Glomerular endothelial cell (primary cell): Measurements from ENCODE around the gene L1TD1. TPM values are rescaled to one million over a fixed set of nuclear protein-coding genes. Genes with fewer than 3 reads are reported as not detected.
"Not testable (repeated sequence)": the region's sequence is repeated elsewhere in the genome, so short reads cannot be mapped to it uniquely, and the experiment has no call there.

Experiments
- DNase-seq: peaks from one replicate; pipeline ENCODE4 v3.0.0-alpha.2; 2011; ENCODE audit warnings: low read depth, low spot score; ENCODE audit errors: extremely low read depth
- total RNA-seq: library from RNA; depleted of rRNA; stranded (reverse); fragments of >200 nt; gene quantifications from 2 replicates; pipeline ENCODE4 v1.2.3, GENCODE V29; 2015

L1TD1 gene
- total RNA-seq, 1 donor from 2014 or later, result not detected

DNA sequence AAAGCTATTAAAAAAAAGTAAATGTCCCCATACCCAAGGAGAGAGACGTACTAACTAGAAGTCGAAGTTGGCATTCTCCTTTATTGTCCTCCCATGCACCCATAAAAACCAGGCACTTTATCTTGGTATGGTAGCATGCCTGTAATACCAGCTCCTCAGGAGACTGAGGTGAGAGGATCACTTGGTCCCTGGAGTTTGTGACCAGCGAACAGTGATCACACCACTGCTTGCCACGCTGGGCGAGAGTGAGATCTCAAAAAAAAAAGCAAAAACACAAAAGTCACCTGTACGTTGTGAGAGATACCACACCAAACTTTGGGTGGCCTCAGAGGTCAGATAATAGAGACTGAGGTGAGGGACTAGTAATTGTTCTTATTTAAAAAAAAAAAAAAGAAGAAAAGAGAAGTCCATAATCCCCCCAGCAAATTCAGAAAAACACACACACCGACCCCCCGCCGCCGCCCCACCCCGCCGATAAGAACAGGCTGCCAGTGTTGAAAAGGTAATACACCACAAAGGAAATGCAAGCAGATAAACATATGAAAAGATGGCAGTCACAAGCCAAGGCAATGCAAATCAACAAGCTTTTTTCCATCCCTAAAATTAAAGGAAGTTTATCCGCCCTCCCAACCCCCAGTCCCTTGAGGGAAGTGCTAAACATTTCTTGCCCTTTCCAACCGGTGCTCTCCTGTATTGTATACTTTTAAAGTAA, 3.6 kb downstream of the L1TD1 start:
- no peak for DNase-seq

DNA sequence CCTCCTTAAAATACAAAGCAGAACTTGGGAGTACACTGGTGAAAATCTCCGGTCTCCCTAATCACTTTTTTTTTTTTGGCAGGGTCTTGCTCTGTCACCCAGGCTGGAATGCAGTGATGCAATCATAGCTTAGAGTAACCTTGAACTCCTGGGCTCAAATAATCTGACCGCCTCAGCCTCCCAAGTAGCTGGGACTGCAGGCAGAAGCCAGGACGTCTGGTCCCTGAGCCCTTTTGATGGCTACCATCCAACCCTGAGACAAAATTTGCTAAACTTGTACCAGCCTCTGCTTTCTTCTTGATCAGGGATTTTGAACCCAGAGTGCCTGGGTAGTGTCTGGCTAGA, 4.1 kb downstream of the L1TD1 start:
- no peak for DNase-seq

DNA sequence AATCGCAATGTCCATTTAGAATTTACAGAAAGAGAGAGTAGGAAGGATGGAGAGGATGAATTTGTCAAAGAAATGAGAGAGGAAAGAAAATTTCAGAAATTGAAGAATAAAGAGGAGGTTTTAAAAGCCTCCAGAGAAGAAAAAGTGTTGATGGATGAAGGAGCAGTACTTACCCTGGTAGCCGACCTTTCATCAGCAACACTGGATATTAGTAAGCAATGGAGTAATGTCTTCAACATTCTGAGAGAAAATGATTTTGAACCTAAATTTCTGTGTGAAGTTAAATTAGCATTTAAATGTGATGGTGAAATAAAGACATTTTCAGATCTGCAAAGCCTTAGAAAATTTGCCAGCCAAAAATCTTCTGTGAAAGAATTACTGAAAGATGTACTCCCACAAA, 12.5 kb downstream of the L1TD1 start:
- DNase-seq, result no peak

DNA sequence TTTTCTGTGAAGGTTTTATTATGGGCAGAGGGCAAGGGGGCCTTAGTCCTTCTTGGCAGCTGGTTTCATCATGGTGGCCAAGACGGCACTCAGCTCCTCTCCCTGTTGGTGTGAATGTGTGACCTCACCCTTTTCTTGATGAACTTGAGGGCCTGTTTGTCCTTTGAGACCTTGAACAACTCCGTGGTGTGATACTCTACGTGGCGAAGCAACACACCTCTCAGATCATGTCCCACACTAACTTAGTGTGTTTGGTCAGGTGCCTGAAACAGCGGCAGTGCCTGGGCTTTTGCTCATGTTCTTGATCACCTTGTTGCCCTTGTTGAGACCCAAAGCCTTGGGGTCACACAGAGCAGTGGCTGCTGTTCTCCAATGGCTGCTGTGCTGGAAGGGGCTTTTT, 13.4 kb downstream of the L1TD1 start:
- DNase-seq, result no peak

DNA sequence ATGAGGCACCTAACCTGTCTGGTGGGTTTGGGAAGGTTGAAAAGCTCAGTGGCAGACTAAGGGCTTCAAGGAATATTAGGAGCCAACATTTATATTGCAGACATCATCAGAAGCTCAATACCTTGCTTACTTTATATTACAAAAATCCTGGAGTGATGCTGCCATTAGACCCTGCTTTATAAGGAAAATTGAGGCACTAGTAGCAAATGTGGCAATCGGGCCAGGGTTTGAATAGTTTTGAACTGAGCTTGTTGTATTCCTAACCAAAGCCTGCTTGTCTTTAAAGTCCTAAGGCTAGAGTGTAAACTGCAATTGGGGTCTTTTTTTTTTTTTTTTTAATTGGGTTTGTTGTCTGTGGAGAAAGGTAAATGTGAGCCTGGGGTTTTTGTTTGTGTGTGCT, 14.3 kb downstream of the L1TD1 start:
- no peak for DNase-seq

DNA sequence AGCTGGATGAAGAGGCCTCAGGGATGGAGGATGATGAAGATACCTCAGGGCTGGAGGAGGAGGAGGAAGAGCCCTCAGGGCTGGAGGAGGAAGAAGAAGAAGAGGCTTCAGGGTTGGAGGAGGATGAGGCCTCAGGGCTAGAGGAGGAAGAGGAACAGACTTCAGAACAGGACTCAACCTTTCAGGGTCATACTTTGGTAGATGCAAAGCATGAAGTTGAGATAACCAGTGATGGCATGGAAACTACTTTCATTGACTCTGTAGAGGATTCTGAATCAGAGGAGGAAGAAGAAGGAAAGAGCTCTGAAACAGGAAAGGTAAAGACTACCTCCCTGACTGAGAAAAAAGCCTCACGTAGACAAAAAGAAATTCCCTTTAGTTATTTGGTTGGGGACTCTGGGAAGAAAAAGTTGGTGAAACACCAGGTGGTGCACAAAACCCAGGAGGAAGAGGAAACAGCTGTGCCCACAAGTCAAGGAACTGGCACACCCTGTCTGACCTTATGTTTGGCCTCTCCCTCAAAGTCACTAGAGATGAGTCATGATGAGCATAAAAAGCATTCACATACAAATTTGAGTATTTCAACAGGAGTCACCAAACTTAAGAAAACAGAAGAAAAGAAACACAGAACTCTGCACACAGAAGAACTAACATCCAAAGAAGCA, 15.4 kb downstream of the L1TD1 start:
- DNase-seq, result no peak

DNA sequence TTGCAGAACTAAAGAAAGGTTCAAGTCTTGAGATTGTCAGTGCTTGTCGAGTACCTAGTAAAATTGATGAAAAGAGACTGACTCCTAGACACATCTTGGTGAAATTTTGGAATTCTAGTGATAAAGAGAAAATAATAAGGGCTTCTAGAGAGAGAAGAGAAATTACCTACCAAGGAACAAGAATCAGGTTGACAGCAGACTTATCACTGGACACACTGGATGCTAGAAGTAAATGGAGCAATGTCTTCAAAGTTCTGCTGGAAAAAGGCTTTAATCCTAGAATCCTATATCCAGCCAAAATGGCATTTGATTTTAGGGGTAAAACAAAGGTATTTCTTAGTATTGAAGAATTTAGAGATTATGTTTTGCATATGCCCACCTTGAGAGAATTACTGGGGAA, 16.3 kb downstream of the L1TD1 start:
- DNase-seq, result no peak

DNA sequence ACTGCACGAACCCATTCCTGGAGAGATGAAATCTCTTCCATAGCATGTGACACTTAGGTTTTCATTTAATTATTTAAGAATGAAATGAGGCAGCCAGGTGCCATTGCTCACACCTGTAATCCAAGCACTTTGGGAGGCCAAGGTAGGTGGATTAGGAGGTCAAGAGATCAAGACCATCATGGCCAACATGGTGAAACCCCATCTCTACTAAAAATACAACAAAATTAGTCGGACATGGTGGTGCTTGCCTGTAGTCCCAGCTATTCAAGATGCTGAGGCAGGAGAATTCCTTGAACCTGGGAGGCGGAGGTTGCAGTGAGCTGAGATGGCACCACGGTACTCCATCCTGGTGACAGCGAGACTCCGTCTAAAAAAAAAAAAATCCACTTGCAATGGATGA, 17.8 kb downstream of the L1TD1 start:
- DNase-seq, result no peak

DNA sequence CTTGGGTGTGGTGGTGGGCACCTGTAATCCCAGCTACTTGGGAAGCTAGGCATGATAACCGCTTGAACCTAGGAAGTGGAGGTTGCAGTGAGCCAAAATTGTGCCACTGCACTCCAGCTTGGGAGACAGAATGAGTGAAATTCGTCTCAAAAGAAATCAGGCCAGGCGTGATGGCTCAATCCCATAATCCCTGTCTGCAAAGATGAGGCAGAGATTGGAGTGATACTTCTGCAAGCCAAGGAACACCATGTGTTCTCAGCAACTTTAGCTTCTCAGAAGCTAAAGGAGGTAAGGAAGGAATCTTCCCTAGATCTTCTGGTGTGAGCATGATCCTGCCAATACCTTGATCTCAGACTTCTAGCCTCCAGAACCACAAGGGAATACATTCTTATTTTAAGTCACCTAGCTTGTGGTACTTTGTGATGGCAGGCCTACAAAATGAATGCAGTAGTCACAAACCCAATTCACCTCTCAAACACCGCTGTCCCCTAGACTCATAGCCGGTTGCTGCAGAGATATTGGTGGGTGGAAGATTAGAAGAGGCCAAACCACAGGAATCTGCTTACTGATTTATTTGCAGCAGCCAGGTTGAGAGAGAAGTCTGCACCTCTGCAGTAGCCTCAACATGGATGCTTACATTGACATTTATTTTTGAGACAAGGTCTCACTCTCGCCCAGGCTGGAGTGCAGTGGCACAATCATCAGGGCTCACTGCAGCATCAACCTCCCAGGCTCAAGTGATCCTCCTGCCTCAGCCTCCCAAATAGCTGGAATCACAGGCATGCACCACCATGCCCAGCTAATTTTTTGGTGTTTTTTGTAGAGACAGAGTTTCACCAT, 18.6 kb downstream of the L1TD1 start:
- no peak for DNase-seq

DNA sequence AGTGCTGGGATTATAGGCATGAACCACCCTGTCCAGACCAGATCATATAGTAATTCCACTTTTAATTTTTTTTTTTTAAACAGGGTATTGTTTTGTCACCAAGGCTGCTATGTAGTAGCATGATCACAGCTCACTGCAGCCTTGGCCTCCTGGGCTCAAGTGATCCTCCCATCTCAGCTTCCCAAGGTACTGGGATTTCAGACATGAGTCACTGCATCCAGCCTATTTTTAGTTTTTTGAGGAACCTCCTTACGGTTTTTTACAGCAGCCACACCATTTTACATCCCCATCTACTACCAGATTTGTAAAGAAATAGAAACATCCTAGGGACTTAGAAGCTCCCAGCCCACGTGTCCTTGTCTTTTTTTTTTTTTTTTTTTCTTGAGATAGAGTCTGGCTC, 24.0 kb downstream of the L1TD1 start:
- DNase-seq, result no peak

DNA sequence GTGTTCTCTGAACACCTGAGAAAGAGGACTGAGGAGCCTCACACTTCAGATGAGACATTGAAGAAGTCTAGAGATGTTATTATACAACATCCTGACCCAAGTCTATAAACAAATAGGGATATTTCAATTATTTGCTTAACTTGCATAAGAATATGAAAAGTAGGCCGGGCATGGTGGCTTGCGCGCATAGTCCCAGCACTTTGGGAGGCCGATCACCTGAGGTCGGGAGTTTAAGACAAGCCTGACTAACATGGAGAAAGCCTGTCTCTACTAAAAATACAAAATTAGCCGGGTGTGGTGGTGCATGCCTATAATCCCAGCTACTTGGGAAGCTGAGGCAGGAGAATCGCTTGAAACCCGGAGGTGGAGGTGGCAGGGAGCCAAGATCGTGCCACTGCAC, 25.8 kb downstream of the L1TD1 start:
- DNase-seq, result not testable (repeated sequence)

DNA sequence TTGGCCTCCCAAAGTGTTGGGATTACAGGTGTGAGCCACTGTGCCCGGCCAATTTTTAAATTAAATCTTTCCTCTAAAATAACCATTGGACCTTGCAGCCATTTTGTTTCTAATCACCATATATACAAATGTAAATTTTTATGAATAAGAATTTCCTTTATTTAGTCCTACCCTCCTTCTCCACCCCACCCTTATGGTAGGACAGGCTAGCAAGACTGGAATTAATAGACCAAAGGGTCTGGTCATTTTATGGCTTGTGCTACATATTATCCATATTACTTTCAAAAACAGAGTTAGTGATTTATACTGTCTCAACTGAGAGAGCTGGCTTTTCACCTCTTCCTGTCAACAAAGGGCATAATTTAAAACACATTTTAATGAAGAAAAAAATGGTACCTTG, 26.5 kb downstream of the L1TD1 start:
- no peak for DNase-seq

DNA sequence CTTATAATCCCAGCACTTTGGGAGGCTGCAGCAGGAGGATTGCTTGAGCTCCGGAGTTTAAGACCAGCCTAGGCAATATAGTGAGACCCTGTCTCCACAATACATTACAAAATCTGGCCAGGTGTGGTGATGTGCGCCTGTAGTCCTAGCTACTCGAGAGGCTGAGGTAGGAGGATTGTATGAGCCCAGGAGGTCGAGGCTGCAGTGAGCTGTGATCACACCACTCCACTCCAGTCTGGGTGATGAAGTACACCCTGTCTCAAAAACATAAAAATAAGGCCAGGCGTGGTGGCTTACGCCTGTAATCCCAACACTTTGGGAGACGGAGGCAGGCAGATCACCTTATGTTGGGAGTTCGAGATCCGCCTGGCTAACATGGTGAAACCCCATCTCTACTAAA, 27.7 kb downstream of the L1TD1 start:
- no peak for DNase-seq

DNA sequence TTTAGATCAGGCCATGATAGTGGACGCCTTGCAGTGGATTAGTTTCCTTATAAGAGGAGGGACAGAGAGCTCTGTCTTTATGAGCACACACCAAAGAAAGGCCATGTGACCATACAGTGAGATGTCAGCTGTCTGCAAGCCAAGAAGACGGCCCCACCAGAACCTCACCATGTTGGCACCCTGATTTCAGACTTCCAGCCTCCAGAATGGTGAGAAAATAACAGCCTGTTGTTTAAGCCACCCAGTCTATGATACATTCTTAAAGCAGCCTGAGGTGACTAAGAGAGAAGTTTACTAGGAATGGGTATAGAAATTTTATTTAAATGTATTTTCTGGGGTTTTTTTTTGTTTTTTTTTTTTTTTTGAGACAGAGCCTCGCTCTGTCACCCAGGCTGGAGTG, 29.5 kb downstream of the L1TD1 start:
- DNase-seq, result no peak

DNA sequence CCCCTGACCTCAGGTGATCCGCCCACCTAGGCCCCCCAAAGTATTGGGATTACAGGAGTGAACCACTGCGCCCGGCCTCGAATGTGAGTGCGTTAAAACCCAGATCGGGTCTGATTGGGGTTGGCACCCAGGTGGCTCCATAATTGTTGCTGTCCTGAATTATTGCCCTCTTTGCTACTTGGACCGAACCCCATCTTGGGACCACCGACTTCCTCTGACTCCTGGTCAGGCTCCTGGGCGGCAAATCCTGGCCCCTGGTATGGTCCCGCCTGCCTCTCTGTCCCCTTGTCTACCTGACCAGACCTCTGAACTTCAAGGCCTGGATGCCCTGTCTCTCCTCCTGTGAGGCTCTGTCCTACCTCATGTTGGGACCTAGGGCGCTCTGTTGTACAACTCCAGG, 32.8 kb downstream of the L1TD1 start:
- no peak for DNase-seq

DNA sequence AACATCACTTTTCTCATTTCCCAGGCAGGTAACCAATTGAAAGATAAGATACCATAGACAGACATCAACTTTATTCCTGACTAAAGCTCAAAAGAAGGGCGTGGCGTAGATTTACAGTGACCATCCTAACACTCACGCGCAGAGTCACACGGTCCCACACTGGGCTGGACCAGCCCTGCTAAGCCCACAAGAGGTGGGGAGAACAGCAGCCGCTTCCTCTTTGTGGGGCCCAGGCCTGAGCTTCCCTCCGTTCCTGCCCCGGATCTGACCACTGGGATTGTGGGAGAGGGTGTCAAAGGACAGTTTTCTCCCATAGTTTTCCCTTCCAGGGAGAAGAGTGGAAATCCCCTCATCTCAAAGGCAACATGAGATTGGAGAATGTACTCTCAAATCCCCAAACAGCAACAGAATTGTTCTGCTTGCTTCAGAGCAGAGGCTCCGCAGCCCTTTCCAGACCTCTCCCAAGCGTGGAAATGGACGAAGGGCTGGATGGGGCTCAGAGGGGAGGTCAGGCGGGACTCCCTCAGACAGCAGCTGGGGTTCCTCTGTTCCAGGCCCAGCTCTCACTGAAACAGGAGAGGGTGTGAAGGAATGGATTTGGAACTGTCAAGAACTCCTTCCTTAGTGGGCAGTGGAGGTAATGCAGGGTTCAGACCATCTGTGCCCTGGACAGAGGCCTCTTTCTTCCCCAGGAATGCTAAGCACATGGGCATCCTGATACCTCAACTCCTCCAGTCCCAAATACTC, 33.7 kb downstream of the L1TD1 start:
- DNase-seq, result no peak

DNA sequence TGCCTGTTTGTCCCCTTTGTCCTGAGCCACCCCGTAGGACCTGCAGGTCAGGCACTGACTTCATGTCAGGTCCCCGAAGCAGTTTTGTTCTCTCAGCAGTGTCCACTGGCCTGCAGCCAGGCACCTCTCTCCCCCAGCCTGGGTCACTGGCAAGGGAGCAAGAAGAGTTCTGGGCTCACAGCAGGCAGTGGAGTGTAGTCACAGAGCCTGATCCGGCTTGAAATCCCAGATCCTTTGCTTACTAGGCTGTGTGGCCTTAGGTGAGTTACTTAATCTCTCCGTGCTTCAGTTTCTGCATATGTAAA, 34.2 kb downstream of the L1TD1 start:
- no peak for DNase-seq

DNA sequence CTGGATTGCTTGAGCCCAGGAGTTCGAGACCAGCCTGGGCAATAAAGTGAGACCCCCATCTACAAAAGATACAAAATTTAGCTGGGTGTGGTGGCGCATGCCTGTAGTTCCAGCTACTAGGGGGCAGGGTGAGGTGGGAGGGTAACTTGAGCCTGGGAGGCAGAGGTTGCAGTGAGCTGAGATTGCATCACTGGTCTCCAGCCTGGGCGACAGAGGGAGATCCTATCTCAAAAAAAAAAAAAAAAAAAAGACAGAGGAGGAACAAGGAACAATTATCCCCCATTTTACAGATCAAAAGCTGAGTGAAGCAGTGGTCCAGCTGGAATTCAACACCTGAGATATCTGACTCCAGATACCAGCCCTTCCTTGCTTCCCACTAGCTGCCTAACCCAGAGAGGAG, 34.8 kb downstream of the L1TD1 start:
- no peak for DNase-seq

DNA sequence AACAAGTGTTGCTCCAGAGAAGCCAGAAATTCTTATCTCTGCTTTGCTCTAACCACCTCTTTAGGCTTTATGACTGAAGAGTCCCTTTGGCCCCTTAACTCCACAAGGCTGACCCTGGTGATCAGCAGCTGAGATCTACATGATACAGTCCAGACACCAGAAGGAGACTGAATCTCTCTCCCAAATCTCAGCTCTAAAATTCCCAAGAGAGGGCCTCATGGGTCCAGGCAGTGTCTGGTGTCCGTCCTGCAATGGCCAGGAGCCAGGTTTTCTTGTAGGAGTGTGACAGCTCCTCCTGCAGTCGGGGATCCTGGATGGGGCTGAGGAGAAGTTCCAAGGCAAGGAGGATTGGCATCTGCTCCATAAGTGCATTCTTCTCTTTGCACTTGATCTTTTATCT, 35.3 kb downstream of the L1TD1 start:
- DNase-seq, result no peak

DNA sequence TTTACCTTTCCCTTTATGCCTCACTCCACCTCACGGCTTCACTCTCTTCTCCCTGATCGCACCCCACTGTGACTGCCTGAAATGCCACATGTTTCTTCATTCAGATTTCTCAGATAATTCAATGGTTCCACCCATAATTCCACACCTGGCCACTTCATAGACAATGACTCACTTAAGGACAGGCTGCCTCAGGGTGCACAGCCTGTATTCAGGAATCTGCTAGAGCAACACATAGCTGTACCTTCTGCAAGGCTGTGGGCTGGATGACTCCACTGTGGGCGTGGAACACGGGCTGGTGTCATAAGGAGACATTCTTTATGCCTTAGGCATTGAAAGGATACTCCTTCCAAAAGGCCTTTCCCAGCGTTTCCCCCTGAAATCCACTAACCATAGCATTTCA, 36.1 kb downstream of the L1TD1 start:
- no peak for DNase-seq

DNA sequence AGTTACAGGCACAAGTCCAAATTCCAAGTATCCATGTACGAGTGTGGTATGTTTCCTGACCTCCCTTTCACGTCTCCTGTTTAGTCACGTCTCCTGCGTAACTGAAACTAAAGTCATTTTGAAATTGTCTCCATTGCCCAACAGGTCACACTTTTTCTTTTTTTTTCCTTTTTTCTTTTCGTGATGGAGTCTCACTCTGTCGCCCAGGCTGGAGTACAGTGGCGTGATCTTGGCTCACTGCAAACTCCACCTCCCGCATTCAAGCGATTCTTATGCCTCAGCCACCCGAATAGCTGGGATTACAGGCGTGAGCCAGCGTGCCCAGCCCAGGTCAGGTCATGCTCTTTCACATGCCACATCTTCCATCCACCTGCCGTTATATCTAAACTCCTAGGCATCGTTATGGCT, 38.2 kb downstream of the L1TD1 start:
- DNase-seq, result no peak
